Measurements from ENCODE around the gene NEK10. TPM values are rescaled to one million over a fixed set of nuclear protein-coding genes. Genes with fewer than 3 reads are reported as not detected.

NEK10 gene
- total RNA-seq, 4 donors from 2014 or later: 1.7 to 2.1 (median 2.1) TPM; not detected in 1

- no peak overlapping the region for H3K4me3 ChIP-seq (ENCODE audit: low read depth, poor library complexity, severe bottlenecking)
- no peak for DNase-seq (ENCODE audit: low spot score in 2 of 2)
- no peak for TF ChIP-seq CTCF (IDR thresholded peaks at IDR 0.05)
- TF ChIP-seq POLR2A (IDR thresholded peaks at IDR 0.05): no peak
- 82 to 85% methylated on average over 1 of the region's 1 CpG for WGBS, 2 donors
- intact Hi-C loops (cut with DNase I; ENCODE audit: low total_unique reads): no loop called here
Measured at GRCh38 chr3:27325419-27325818, 43.8 kb downstream of the NEK10 start.

GRCh38 chr3:27324686-27325085, 44.5 kb downstream of the NEK10 start:
- 72 to 75% methylated on average over 2 of the region's 2 CpGs for WGBS, 2 donors
- TF ChIP-seq CTCF (IDR thresholded peaks at IDR 0.05) (no peak), POLR2A (IDR thresholded peaks at IDR 0.05) (no peak)
- intact Hi-C loops (cut with DNase I; ENCODE audit: low total_unique reads): no loop called here

GRCh38 chr3:27323087-27323570, 46.1 kb downstream of the NEK10 start:
- no peak for DNase-seq (ENCODE audit: low spot score in 2 of 2)
- TF ChIP-seq POLR2A (IDR thresholded peaks at IDR 0.05): no peak
- no peak for TF ChIP-seq CTCF (IDR thresholded peaks at IDR 0.05)
- WGBS, 2 donors: 60 to 69% methylated on average over 3 of the region's 3 CpGs
- no peak overlapping the region for H3K4me3 ChIP-seq (ENCODE audit: low read depth, poor library complexity, severe bottlenecking)
- intact Hi-C loops (cut with DNase I; ENCODE audit: low total_unique reads): no loop called here

More at GRCh38 chr3:27324686-27325085, 44.5 kb downstream of the NEK10 start:
- DNase-seq (ENCODE audit: low spot score in 2 of 2): no peak
- H3K4me3 ChIP-seq (ENCODE audit: low read depth, poor library complexity, severe bottlenecking): no peak overlapping the region

GRCh38 chr3:27322634-27323033, 46.5 kb downstream of the NEK10 start:
- no peak for DNase-seq (ENCODE audit: low spot score in 2 of 2)
- TF ChIP-seq POLR2A (IDR thresholded peaks at IDR 0.05) (no peak), CTCF (IDR thresholded peaks at IDR 0.05) (no peak)
- H3K4me3 ChIP-seq (ENCODE audit: low read depth, poor library complexity, severe bottlenecking): no peak overlapping the region
- intact Hi-C loops (cut with DNase I; ENCODE audit: low total_unique reads): no loop called here

GRCh38 chr3:27319847-27320526, 49.2 kb downstream of the NEK10 start:
- no peak for DNase-seq (ENCODE audit: low spot score in 2 of 2)
- no peak overlapping the region for H3K4me3 ChIP-seq (ENCODE audit: low read depth, poor library complexity, severe bottlenecking)
- WGBS, 2 donors: 76 to 78% methylated on average over 9 of the region's 9 CpGs
- intact Hi-C loops (cut with DNase I; ENCODE audit: low total_unique reads): no loop called here
- TF ChIP-seq CTCF (IDR thresholded peaks at IDR 0.05) (no peak), POLR2A (IDR thresholded peaks at IDR 0.05) (no peak)

GRCh38 chr3:27319304-27319703, 49.9 kb downstream of the NEK10 start:
- no peak for DNase-seq (ENCODE audit: low spot score in 2 of 2)
- 92 to 97% methylated on average over 2 of the region's 2 CpGs for WGBS, 2 donors
- H3K4me3 ChIP-seq (ENCODE audit: low read depth, poor library complexity, severe bottlenecking): no peak overlapping the region
- no peak for TF ChIP-seq CTCF (IDR thresholded peaks at IDR 0.05)
- no peak for TF ChIP-seq POLR2A (IDR thresholded peaks at IDR 0.05)
- intact Hi-C loops (cut with DNase I; ENCODE audit: low total_unique reads): no loop called here

Data from lower leg skin (tissue), 4 donors.